Activated CD4-positive, alpha-beta T cell treated with anti-CD3 and anti-CD28 coated beads, Interleukin-2, amount 50 U/mL, for 4 hours (primary cell): ENCODE data around the gene FZD7.

Experiments used
- DNase-seq, 2 experiments: peaks; one replicate each; pipeline ENCODE4 v3.0.0-alpha.2; 2020

Gene FZD7

GRCh38 chr2:202038471-202039277 is 5.0 kb downstream of the FZD7 start:
- no peak for DNase-seq

- DNase-seq = no peak
Measured at GRCh38 chr2:202039278-202040078, 5.8 kb downstream of the FZD7 start.

GRCh38 chr2:202040079-202040844 is 6.6 kb downstream of the FZD7 start:
- DNase-seq = no peak

GRCh38 chr2:202042444-202042843 is 8.8 kb downstream of the FZD7 start:
- DNase-seq = no peak

- no peak for DNase-seq
Measured at GRCh38 chr2:202043475-202043874, 9.8 kb downstream of the FZD7 start.

- no peak for DNase-seq
Measured at GRCh38 chr2:202044777-202045176, 11.1 kb downstream of the FZD7 start.

- no peak for DNase-seq
Measured at GRCh38 chr2:202046572-202046971, 12.9 kb downstream of the FZD7 start.

GRCh38 chr2:202049092-202049728 is 15.6 kb downstream of the FZD7 start:
- no peak for DNase-seq

GRCh38 chr2:202049840-202050239 is 16.2 kb downstream of the FZD7 start:
- DNase-seq = no peak

- DNase-seq = no peak
Measured at GRCh38 chr2:202050652-202051051, 17.0 kb downstream of the FZD7 start.

- no peak for DNase-seq
Measured at GRCh38 chr2:202051499-202052161, 18.0 kb downstream of the FZD7 start.

GRCh38 chr2:202052235-202052634 is 18.6 kb downstream of the FZD7 start:
- DNase-seq = no peak

- DNase-seq = no peak
Measured at GRCh38 chr2:202054679-202055078, 21.0 kb downstream of the FZD7 start.

- DNase-seq = no peak
Measured at GRCh38 chr2:202056611-202057010, 23.0 kb downstream of the FZD7 start.

- DNase-seq = no peak
Measured at GRCh38 chr2:202060218-202060617, 26.6 kb downstream of the FZD7 start.

GRCh38 chr2:202061695-202062094 is 28.0 kb downstream of the FZD7 start:
- DNase-seq = no peak

GRCh38 chr2:202064171-202064880 is 30.7 kb downstream of the FZD7 start:
- no peak for DNase-seq

GRCh38 chr2:202064881-202065230 is 31.2 kb downstream of the FZD7 start:
- no peak for DNase-seq

GRCh38 chr2:202065876-202066275 is 32.2 kb downstream of the FZD7 start:
- DNase-seq = no peak

GRCh38 chr2:202066875-202067274 is 33.2 kb downstream of the FZD7 start:
- no peak for DNase-seq

- no peak for DNase-seq
Measured at GRCh38 chr2:202067589-202067988, 33.9 kb downstream of the FZD7 start.
